ENCODE results near the gene PALMD. TPM values are rescaled to one million over a fixed set of nuclear protein-coding genes. Genes with fewer than 3 reads are reported as not detected.

PALMD gene
- total RNA-seq, 1 donor from 2014 or later: not detected

GRCh38 chr1:99662539-99663080, 16.7 kb downstream of the PALMD start:
- H3K4me3 ChIP-seq: no peak overlapping the region
- no peaks in the 10 kb centered on the region for H3K27me3 ChIP-seq
- H3K4me3 Mint-ChIP-seq: no peak overlapping the region
- H3K27ac ChIP-seq: no peak overlapping the region
- no peak overlapping the region for H2AFZ ChIP-seq (replicated peaks)
- H3K36me3 Mint-ChIP-seq: no peaks in the 10 kb centered on the region
- no peaks in the 10 kb centered on the region for H3K9me3 Mint-ChIP-seq
- peaks cover 20% of the 10 kb centered on the region for H3K4me1 Mint-ChIP-seq
- no peak overlapping the region for H3K9ac ChIP-seq
- H4K20me1 ChIP-seq (ENCODE audit: low read depth): no peaks in the 10 kb centered on the region
- H3K27ac Mint-ChIP-seq: peak overlapping the region; percentile 27
- no peaks in the 10 kb centered on the region for H3K27me3 Mint-ChIP-seq (ENCODE audit: insufficient read depth, low read depth)
- H3K4me1 ChIP-seq: peaks cover 14% of the 10 kb centered on the region
- TF ChIP-seq EZH2phosphoT487 (IDR thresholded peaks at IDR 0.05) (no peak), EZH2 (IDR thresholded peaks at IDR 0.05) (no peak)
- TF ChIP-seq, protein P1, sequence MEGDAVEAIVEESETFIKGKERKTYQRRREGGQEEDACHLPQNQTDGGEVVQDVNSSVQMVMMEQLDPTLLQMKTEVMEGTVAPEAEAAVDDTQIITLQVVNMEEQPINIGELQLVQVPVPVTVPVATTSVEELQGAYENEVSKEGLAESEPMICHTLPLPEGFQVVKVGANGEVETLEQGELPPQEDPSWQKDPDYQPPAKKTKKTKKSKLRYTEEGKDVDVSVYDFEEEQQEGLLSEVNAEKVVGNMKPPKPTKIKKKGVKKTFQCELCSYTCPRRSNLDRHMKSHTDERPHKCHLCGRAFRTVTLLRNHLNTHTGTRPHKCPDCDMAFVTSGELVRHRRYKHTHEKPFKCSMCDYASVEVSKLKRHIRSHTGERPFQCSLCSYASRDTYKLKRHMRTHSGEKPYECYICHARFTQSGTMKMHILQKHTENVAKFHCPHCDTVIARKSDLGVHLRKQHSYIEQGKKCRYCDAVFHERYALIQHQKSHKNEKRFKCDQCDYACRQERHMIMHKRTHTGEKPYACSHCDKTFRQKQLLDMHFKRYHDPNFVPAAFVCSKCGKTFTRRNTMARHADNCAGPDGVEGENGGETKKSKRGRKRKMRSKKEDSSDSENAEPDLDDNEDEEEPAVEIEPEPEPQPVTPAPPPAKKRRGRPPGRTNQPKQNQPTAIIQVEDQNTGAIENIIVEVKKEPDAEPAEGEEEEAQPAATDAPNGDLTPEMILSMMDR (IDR thresholded peaks at IDR 0.05): no peak
- no peaks in the 10 kb centered on the region for H3K9me3 ChIP-seq (ENCODE audit: low read depth)
- H3K79me2 ChIP-seq (ENCODE audit: low read depth): no peaks in the 10 kb centered on the region
- H3K4me2 ChIP-seq: no peak overlapping the region
- peak; percentile 28 for DNase-seq (ENCODE audit: low spot score)
- no peaks in the 10 kb centered on the region for H3K36me3 ChIP-seq
- no peaks in the 10 kb centered on the region for H3F3A ChIP-seq (ENCODE audit: low read depth)

DNA sequence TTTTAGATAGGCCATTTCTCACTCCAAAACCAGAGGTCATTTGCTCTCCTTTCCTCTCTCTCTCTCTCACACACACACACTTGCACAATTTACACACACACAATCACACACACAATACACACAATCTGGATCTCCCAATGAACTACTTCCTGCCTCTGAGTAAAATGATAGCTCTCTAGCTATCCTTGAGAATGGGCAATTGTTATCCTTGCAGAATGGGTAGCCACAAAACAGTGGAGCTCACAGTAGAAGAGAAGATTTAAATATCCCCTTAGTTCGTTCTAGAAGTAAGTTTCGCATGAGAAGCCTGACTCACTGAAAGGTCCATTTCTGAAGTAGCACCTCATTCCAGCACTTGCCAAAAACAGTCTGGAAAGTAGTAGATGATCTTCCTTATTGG, 17.6 kb downstream of the PALMD start:
- H3K27me3 ChIP-seq: no peaks in the 10 kb centered on the region
- no peaks in the 10 kb centered on the region for H3K36me3 ChIP-seq
- peaks cover 20% of the 10 kb centered on the region for H3K4me1 Mint-ChIP-seq
- TF ChIP-seq, protein P1 (IDR thresholded peaks at IDR 0.05): no peak
- TF ChIP-seq EZH2 (IDR thresholded peaks at IDR 0.05): no peak
- TF ChIP-seq EZH2phosphoT487 (IDR thresholded peaks at IDR 0.05): no peak
- no peaks in the 10 kb centered on the region for H4K20me1 ChIP-seq (ENCODE audit: low read depth)
- peak overlapping the region; percentile 47 for H2AFZ ChIP-seq (replicated peaks)
- H3K4me3 ChIP-seq: no peak overlapping the region
- no peaks in the 10 kb centered on the region for H3F3A ChIP-seq (ENCODE audit: low read depth)
- H3K79me2 ChIP-seq (ENCODE audit: low read depth): no peaks in the 10 kb centered on the region
- H3K4me2 ChIP-seq: no peak overlapping the region
- H3K4me3 Mint-ChIP-seq: no peak overlapping the region
- DNase-seq (ENCODE audit: low spot score): no peak
- H3K27ac ChIP-seq: peak overlapping the region; percentile 16
- H3K9me3 Mint-ChIP-seq: no peaks in the 10 kb centered on the region
- no peaks in the 10 kb centered on the region for H3K36me3 Mint-ChIP-seq
- no peak overlapping the region for H3K9ac ChIP-seq
- peaks cover 14% of the 10 kb centered on the region for H3K4me1 ChIP-seq
- H3K9me3 ChIP-seq (ENCODE audit: low read depth): no peaks in the 10 kb centered on the region
- no peak overlapping the region for H3K27ac Mint-ChIP-seq
- no peaks in the 10 kb centered on the region for H3K27me3 Mint-ChIP-seq (ENCODE audit: insufficient read depth, low read depth)

DNA sequence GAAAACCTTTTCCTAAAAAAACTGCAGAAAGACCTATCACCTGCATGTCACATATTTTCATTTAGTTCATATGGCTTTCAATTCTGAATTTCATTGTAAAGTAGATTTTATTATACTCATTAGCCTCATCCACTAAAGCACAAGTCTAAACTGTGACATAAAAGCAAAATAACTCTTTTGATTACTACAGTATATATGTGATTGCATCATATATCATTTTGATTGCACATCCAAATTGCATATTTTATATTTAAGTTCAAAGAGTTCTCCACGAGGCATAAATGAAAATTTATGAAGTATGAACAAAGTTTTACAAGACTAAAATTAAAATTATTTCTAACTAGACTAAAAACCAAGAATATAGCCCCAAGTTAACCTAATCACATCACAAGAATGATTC, 19.3 kb downstream of the PALMD start:
- H3K9me3 Mint-ChIP-seq: no peaks in the 10 kb centered on the region
- H2AFZ ChIP-seq (replicated peaks): no peak overlapping the region
- no peaks in the 10 kb centered on the region for H3K36me3 Mint-ChIP-seq
- no peaks in the 10 kb centered on the region for H3K27me3 ChIP-seq
- no peak for DNase-seq (ENCODE audit: low spot score)
- H3K4me2 ChIP-seq: no peak overlapping the region
- no peaks in the 10 kb centered on the region for H3F3A ChIP-seq (ENCODE audit: low read depth)
- TF ChIP-seq, protein P1 (IDR thresholded peaks at IDR 0.05): no peak
- TF ChIP-seq EZH2phosphoT487 (IDR thresholded peaks at IDR 0.05): no peak
- TF ChIP-seq EZH2 (IDR thresholded peaks at IDR 0.05): no peak
- no peaks in the 10 kb centered on the region for H4K20me1 ChIP-seq (ENCODE audit: low read depth)
- H3K9ac ChIP-seq: no peak overlapping the region
- H3K4me1 Mint-ChIP-seq: peaks cover 16% of the 10 kb centered on the region
- no peaks in the 10 kb centered on the region for H3K79me2 ChIP-seq (ENCODE audit: low read depth)
- no peaks in the 10 kb centered on the region for H3K9me3 ChIP-seq (ENCODE audit: low read depth)
- no peaks in the 10 kb centered on the region for H3K36me3 ChIP-seq
- no peak overlapping the region for H3K4me3 ChIP-seq
- no peak overlapping the region for H3K27ac ChIP-seq
- H3K27me3 Mint-ChIP-seq (ENCODE audit: insufficient read depth, low read depth): no peaks in the 10 kb centered on the region
- no peak overlapping the region for H3K4me3 Mint-ChIP-seq
- peaks cover 14% of the 10 kb centered on the region for H3K4me1 ChIP-seq
- H3K27ac Mint-ChIP-seq: no peak overlapping the region

Data from neural progenitor cell (in vitro differentiated cells).